HepG2 (cell line): Measurements from ENCODE around the gene NRSN2. TPM values are rescaled to one million over a fixed set of nuclear protein-coding genes. Genes with fewer than 3 reads are reported as not detected.

Experiments
- CENPBD1 ChIP-seq: sonication (generic); formaldehyde crosslinking; IDR thresholded peaks from 2 replicates; pipeline ENCODE4 v1.8.0; 2022; ENCODE audit warnings: missing genetic modification reagents, low read depth, mild to moderate bottlenecking, borderline replicate concordance
- HOMEZ ChIP-seq: IDR thresholded peaks from 2 replicates; pipeline ENCODE4 v1.6.1; 2016; ENCODE audit warnings: low read depth
- LCORL ChIP-seq, 2 experiments: fragments of 450-650 bp in 1 of 2; sonication (generic) in 1 of 2; formaldehyde crosslinking in 1 of 2; IDR thresholded peaks; 2 replicates each; pipeline versions ENCODE4 v1.5.0 to v1.6.1; 2017 to 2020; ENCODE audit warnings: antibody characterized with exemption in 1 of 2, missing genetic modification reagents in 1 of 2
- PHB2 ChIP-seq: fragments of 450-650 bp; IDR thresholded peaks from 2 replicates; pipeline ENCODE4 v1.6.1; 2018; ENCODE audit not compliant: partially characterized antibody
- REPIN1 ChIP-seq: sonication (generic); formaldehyde crosslinking; IDR thresholded peaks from 2 replicates; pipeline ENCODE4 v1.8.0; 2022; ENCODE audit warnings: missing genetic modification reagents, low read depth, mild to moderate bottlenecking, borderline replicate concordance
- SMC3 ChIP-seq: IDR thresholded peaks from 2 replicates; pipeline ENCODE4 v1.6.1; 2011; ENCODE audit warnings: low read length, improper control_type of control experiment
- TBL1XR1 ChIP-seq: fragments of 150-350 bp; IDR thresholded peaks from 2 replicates; pipeline ENCODE4 v1.6.1; 2014; ENCODE audit warnings: borderline replicate concordance, low read length; ENCODE audit not compliant: partially characterized antibody
- TFAP4 ChIP-seq: sonication (generic); IDR thresholded peaks from 2 replicates; pipeline ENCODE4 v1.6.1; 2016; ENCODE audit warnings: low read depth, borderline replicate concordance
- polyA plus RNA-seq, 8 experiments: library from polyadenylated mRNA; depleted of rRNA in 3 of 8; stranded (reverse) in 7 of 8; unstranded in 1 of 8; fragments of >200 nt; fragmentation: Illumina TruSeq in 4 of 8; extraction: Trizol in 4 of 8; gene quantifications; 2 replicates each; pipeline versions ENCODE4 v1.2.1 to v1.2.3, GENCODE V29; 2011 to 2016; ENCODE audit warnings: low read depth in 4 of 8, missing spikeins in 1 of 8, mixed read lengths in 1 of 8; ENCODE audit not compliant: insufficient read depth in 1 of 8
- total RNA-seq, 5 experiments: library from RNA; depleted of rRNA; stranded (reverse); fragments of >200 nt; fragmentation: Illumina TruSeq; extraction: Trizol; gene quantifications; 2 replicates each; pipeline ENCODE4 v1.2.3, GENCODE V29; 2016; ENCODE audit warnings: low read depth in 1 of 5
- TF ChIP-seq, protein P1 (sequence below): sonication (generic); formaldehyde crosslinking; IDR thresholded peaks from 2 replicates; pipeline ENCODE4 v1.4.0; 2020; ENCODE audit warnings: missing genetic modification reagents, borderline replicate concordance
- TF ChIP-seq, protein P2 (sequence below): sonication (generic); formaldehyde crosslinking; IDR thresholded peaks from 2 replicates; pipeline ENCODE4 v1.4.0; 2020; ENCODE audit warnings: missing genetic modification reagents, borderline replicate concordance
- TF ChIP-seq, protein P3 (sequence below): IDR thresholded peaks from 2 replicates; pipeline ENCODE4 v1.6.1; 2016

NRSN2 gene
- total and polyA plus RNA-seq, 2 of the 13 experiments (the other 11 are each of a cell fraction or from before 2014, with no cell fraction given): 32.3 to 49.4 TPM

- TF ChIP-seq, protein P1, sequence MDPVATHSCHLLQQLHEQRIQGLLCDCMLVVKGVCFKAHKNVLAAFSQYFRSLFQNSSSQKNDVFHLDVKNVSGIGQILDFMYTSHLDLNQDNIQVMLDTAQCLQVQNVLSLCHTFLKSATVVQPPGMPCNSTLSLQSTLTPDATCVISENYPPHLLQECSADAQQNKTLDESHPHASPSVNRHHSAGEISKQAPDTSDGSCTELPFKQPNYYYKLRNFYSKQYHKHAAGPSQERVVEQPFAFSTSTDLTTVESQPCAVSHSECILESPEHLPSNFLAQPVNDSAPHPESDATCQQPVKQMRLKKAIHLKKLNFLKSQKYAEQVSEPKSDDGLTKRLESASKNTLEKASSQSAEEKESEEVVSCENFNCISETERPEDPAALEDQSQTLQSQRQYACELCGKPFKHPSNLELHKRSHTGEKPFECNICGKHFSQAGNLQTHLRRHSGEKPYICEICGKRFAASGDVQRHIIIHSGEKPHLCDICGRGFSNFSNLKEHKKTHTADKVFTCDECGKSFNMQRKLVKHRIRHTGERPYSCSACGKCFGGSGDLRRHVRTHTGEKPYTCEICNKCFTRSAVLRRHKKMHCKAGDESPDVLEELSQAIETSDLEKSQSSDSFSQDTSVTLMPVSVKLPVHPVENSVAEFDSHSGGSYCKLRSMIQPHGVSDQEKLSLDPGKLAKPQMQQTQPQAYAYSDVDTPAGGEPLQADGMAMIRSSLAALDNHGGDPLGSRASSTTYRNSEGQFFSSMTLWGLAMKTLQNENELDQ (CRISPR knock-in tag): peak; percentile 91
- TF ChIP-seq CENPBD1 (CRISPR knock-in tag) (no peak), LCORL (IDR thresholded peaks at IDR 0.05) (no peak; the same call in 1 of the 2 replicates), LCORL (CRISPR knock-in tag; IDR thresholded peaks at IDR 0.05) (peak; percentile 99), TFAP4 (peak; percentile 84), REPIN1 (peak; percentile 100), HOMEZ (CRISPR knock-in tag) (peak; percentile 99), TBL1XR1 (peak; percentile 89), SMC3 (peak; percentile 98), PHB2 (no peak)
- TF ChIP-seq, protein P2, sequence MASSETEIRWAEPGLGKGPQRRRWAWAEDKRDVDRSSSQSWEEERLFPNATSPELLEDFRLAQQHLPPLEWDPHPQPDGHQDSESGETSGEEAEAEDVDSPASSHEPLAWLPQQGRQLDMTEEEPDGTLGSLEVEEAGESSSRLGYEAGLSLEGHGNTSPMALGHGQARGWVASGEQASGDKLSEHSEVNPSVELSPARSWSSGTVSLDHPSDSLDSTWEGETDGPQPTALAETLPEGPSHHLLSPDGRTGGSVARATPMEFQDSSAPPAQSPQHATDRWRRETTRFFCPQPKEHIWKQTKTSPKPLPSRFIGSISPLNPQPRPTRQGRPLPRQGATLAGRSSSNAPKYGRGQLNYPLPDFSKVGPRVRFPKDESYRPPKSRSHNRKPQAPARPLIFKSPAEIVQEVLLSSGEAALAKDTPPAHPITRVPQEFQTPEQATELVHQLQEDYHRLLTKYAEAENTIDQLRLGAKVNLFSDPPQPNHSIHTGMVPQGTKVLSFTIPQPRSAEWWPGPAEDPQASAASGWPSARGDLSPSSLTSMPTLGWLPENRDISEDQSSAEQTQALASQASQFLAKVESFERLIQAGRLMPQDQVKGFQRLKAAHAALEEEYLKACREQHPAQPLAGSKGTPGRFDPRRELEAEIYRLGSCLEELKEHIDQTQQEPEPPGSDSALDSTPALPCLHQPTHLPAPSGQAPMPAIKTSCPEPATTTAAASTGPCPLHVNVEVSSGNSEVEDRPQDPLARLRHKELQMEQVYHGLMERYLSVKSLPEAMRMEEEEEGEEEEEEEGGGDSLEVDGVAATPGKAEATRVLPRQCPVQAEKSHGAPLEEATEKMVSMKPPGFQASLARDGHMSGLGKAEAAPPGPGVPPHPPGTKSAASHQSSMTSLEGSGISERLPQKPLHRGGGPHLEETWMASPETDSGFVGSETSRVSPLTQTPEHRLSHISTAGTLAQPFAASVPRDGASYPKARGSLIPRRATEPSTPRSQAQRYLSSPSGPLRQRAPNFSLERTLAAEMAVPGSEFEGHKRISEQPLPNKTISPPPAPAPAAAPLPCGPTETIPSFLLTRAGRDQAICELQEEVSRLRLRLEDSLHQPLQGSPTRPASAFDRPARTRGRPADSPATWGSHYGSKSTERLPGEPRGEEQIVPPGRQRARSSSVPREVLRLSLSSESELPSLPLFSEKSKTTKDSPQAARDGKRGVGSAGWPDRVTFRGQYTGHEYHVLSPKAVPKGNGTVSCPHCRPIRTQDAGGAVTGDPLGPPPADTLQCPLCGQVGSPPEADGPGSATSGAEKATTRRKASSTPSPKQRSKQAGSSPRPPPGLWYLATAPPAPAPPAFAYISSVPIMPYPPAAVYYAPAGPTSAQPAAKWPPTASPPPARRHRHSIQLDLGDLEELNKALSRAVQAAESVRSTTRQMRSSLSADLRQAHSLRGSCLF: no peak
- TF ChIP-seq, protein P3, sequence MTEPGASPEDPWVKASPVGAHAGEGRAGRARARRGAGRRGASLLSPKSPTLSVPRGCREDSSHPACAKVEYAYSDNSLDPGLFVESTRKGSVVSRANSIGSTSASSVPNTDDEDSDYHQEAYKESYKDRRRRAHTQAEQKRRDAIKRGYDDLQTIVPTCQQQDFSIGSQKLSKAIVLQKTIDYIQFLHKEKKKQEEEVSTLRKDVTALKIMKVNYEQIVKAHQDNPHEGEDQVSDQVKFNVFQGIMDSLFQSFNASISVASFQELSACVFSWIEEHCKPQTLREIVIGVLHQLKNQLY (CRISPR knock-in tag): peak; percentile 99
Measured at GRCh38 chr20:362271-363254, 15.7 kb downstream of the NRSN2 start (continued).
